GM19467 (cell line): ENCODE results near the gene FUT1.
A peak's percentile ranks its signal among the peaks of the same experiment; 100 is the strongest.
"Not testable (repeated sequence)": the region's sequence is repeated elsewhere in the genome, so short reads cannot be mapped to it uniquely, and the experiment has no call there.

Experiments
- ATAC-seq: cut with Tn5 transposase; IDR thresholded peaks from one replicate; pipeline ENCODE4 v1.9.1; 2021; ENCODE audit warnings: mild to moderate bottlenecking, moderate library complexity; ENCODE audit not compliant: unreplicated experiment

FUT1 gene

GRCh38 chr19:48752496-48753365, at the start of gene FUT1:
TSS of gene FUT1 (minus strand) at chr19:48752641. CDS start at chr19:48751281, 1,360 bp downstream.
- ATAC-seq = no peak

- no peak for ATAC-seq
Observed at GRCh38 chr19:48799358-48800300, 47.2 kb upstream of the FUT1 start.

GRCh38 chr19:48798937-48799336, 46.5 kb upstream of the FUT1 start:
- no peak for ATAC-seq

GRCh38 chr19:48797103-48797502, 44.7 kb upstream of the FUT1 start:
- no peak for ATAC-seq

GRCh38 chr19:48796298-48797083, 44.0 kb upstream of the FUT1 start:
- ATAC-seq = no peak

- no peak for ATAC-seq
Observed at GRCh38 chr19:48795685-48796070, 43.2 kb upstream of the FUT1 start.

GRCh38 chr19:48795055-48795684, 42.7 kb upstream of the FUT1 start:
- ATAC-seq = peak; percentile 79

- no peak for ATAC-seq
Observed at GRCh38 chr19:48794291-48794690, 41.9 kb upstream of the FUT1 start.

GRCh38 chr19:48793271-48793670, 40.8 kb upstream of the FUT1 start:
- ATAC-seq = no peak

GRCh38 chr19:48787331-48787730, 34.9 kb upstream of the FUT1 start:
- not testable (repeated sequence) for ATAC-seq

GRCh38 chr19:48786422-48786821, 34.0 kb upstream of the FUT1 start:
- not testable (repeated sequence) for ATAC-seq

GRCh38 chr19:48784527-48784926, 32.1 kb upstream of the FUT1 start:
- no peak for ATAC-seq

GRCh38 chr19:48780631-48781391, 28.4 kb upstream of the FUT1 start:
- no peak for ATAC-seq

- ATAC-seq = no peak
Observed at GRCh38 chr19:48779636-48780035, 27.2 kb upstream of the FUT1 start.

GRCh38 chr19:48777720-48778119, 25.3 kb upstream of the FUT1 start:
- no peak for ATAC-seq

GRCh38 chr19:48777139-48777538, 24.7 kb upstream of the FUT1 start:
- ATAC-seq = no peak

- no peak for ATAC-seq
Observed at GRCh38 chr19:48772503-48772953, 20.1 kb upstream of the FUT1 start.

- ATAC-seq = no peak
Observed at GRCh38 chr19:48770734-48771472, 18.5 kb upstream of the FUT1 start.

GRCh38 chr19:48770266-48770665, 17.8 kb upstream of the FUT1 start:
- no peak for ATAC-seq
